HCT116 (cell line): ENCODE results near the gene ADAM10. TPM values are rescaled to one million over a fixed set of nuclear protein-coding genes. Genes with fewer than 3 reads are reported as not detected.

ENCODE experiments used
- ATAC-seq: fragments of 200-7000 bp; cut with Tn5 transposase; 2 replicates; pipeline ENCODE4 v1.9.1; 2020; ENCODE audit warnings: mild to moderate bottlenecking, moderate library complexity
- BruUV-seq: library from RNA; stranded (reverse); fragments of 400-500 nt; replicated peaks from 2 replicates; lab custom pipeline; 2021; lab: Mats Ljungman, UMichigan
- CTCF ChIA-PET: fragments of 300-600 bp; sonication (Branson Sonifier 250); formaldehyde crosslinking; loops from one replicate; lab custom pipeline; 2021; ENCODE audit warnings: antibody characterized with exemption; lab: Charles Lee
- POLR2A ChIA-PET: fragments of 300-600, 350-600 bp; sonication (Branson Sonifier 250); formaldehyde crosslinking; loops from one replicate; lab custom pipeline; 2021; ENCODE audit warnings: antibody characterized with exemption; lab: Charles Lee
- RAD21 ChIA-PET, 2 experiments: fragments of 300-600 bp; sonication (Branson Sonifier 250); formaldehyde crosslinking; loops; one replicate each; lab custom pipeline; 2023; ENCODE audit warnings: low total read pairs in 2 of 2; ENCODE audit not compliant: uncharacterized antibody in 2 of 2, unreplicated experiment in 2 of 2, low non-redundant PET in 1 of 2; lab: Charles Lee
- DNase-seq: peaks from one replicate; pipeline ENCODE4 v3.0.0-alpha.2; 2010; ENCODE audit warnings: low read depth, low spot score
- H2AFZ ChIP-seq: fragments of 200-600 bp; shearing (Covaris generic), sonication (generic); 2 replicates; pipeline ENCODE4 v1.6.1; 2017; ENCODE audit warnings: low read depth, mixed run types, mixed read lengths, antibody characterized with exemption, low read length; ENCODE audit not compliant: poor library complexity, severe bottlenecking
- H3K27ac ChIP-seq: 2 replicates; pipeline ENCODE4 v1.5.1; 2012; ENCODE audit warnings: low read depth, low read length
- H3K27me3 ChIP-seq: fragments of 200-600 bp; sonication (generic); 2 replicates; pipeline ENCODE4 v1.6.1; 2016; ENCODE audit warnings: mixed run types, low read length, mixed read lengths; ENCODE audit not compliant: insufficient read depth
- H3K36me3 ChIP-seq, 2 experiments: fragments of 200-500 bp in 1 of 2; fragments of 200-600 bp in 1 of 2; sonication (Bioruptor generic) in 1 of 2; sonication (generic) in 1 of 2; 2 replicates each; pipeline versions ENCODE4 v1.5.1 to v1.6.1; 2014 to 2016; ENCODE audit warnings: low read length in 2 of 2, inconsistent platforms in 1 of 2, mixed read lengths in 1 of 2, mixed run types in 1 of 2; ENCODE audit not compliant: insufficient read depth in 2 of 2, control insufficient read depth in 1 of 2
- H3K4me1 ChIP-seq, 2 experiments: fragments of 200-600 bp in 1 of 2; sonication (generic) in 1 of 2; 2 replicates each; pipeline versions ENCODE4 v1.5.1 to v1.6.1; 2012 to 2017; ENCODE audit warnings: low read length in 2 of 2, inconsistent platforms in 1 of 2, mild to moderate bottlenecking in 1 of 2, mixed read lengths in 1 of 2, mixed run types in 1 of 2, moderate library complexity in 1 of 2; ENCODE audit not compliant: insufficient read depth in 2 of 2, control insufficient read depth in 1 of 2
- H3K4me2 ChIP-seq: fragments of 200-600 bp; sonication (generic); 2 replicates; pipeline ENCODE4 v1.6.1; 2017; ENCODE audit warnings: mixed run types, low read length, mixed read lengths
- H3K4me3 ChIP-seq, 2 experiments: fragments of 200-600 bp in 1 of 2; sonication (generic) in 1 of 2; replicated peaks in 1 of 2; 2 replicates each; pipeline ENCODE4 v1.5.1; 2011 to 2016; ENCODE audit warnings: low read length in 2 of 2, control low read depth in 1 of 2, low read depth in 1 of 2, mild to moderate bottlenecking in 1 of 2, mixed read lengths in 1 of 2, mixed run types in 1 of 2
- H3K79me2 ChIP-seq: fragments of 200-600 bp; sonication (generic); 2 replicates; pipeline ENCODE4 v1.6.1; 2017; ENCODE audit warnings: mild to moderate bottlenecking, mixed run types, low read length, moderate library complexity, mixed read lengths; ENCODE audit not compliant: insufficient read depth
- H3K9ac ChIP-seq: fragments of 200-600 bp; sonication (generic); 2 replicates; pipeline ENCODE4 v1.6.1; 2016; ENCODE audit warnings: low read length, mixed read lengths
- H3K9me2 ChIP-seq: fragments of 200-600 bp; sonication (generic), shearing (Covaris generic); 2 replicates; pipeline ENCODE4 v1.6.1; 2017; ENCODE audit warnings: mixed run types, mild to moderate bottlenecking, moderate library complexity; ENCODE audit not compliant: insufficient read depth
- H3K9me3 ChIP-seq, 2 experiments: fragments of 200-500 bp in 1 of 2; fragments of 200-600 bp in 1 of 2; sonication (Bioruptor generic) in 1 of 2; sonication (generic) in 1 of 2; 2 replicates each; pipeline ENCODE4 v1.6.1; 2014 to 2017; ENCODE audit warnings: low read length in 2 of 2, mixed read lengths in 2 of 2, inconsistent platforms in 1 of 2, low read depth in 1 of 2, mild to moderate bottlenecking in 1 of 2, mixed run types in 1 of 2, moderate library complexity in 1 of 2; ENCODE audit not compliant: control insufficient read depth in 1 of 2, insufficient read depth in 1 of 2
- H4K20me1 ChIP-seq: fragments of 200-600 bp; sonication (generic), shearing (Covaris generic); 2 replicates; pipeline ENCODE4 v1.6.1; 2017; ENCODE audit warnings: mixed run types, mild to moderate bottlenecking, moderate library complexity; ENCODE audit not compliant: insufficient read depth
- CBX3 ChIP-seq: IDR thresholded peaks from 2 replicates; pipeline ENCODE4 v1.6.1; 2012; ENCODE audit warnings: low read depth
- EGR1 ChIP-seq: IDR thresholded peaks from 2 replicates; pipeline ENCODE4 v1.6.1; 2012; ENCODE audit warnings: low read depth
- EZH2 ChIP-seq: fragments of 200-600 bp; sonication (generic); IDR thresholded peaks from 2 replicates; pipeline ENCODE4 v1.6.1; 2017; ENCODE audit warnings: antibody characterized with exemption, mixed run types
- EZH2phosphoT487 ChIP-seq: fragments of 200-600 bp; IDR thresholded peaks from 2 replicates; pipeline ENCODE4 v1.6.1; 2018; ENCODE audit warnings: antibody characterized with exemption, borderline replicate concordance
- POLR2AphosphoS5 ChIP-seq: IDR thresholded peaks from 2 replicates; pipeline ENCODE4 v1.6.1; 2011; ENCODE audit warnings: mild to moderate bottlenecking, low read depth, low read length, moderate library complexity
- RAD21 ChIP-seq: IDR thresholded peaks from 2 replicates; pipeline ENCODE4 v1.6.1; 2012; ENCODE audit warnings: low read depth, mild to moderate bottlenecking
- SRF ChIP-seq: IDR thresholded peaks from 2 replicates; pipeline ENCODE4 v1.6.1; 2012; ENCODE audit warnings: low read depth
- ZFX ChIP-seq: fragments of 450-650 bp; IDR thresholded peaks from 2 replicates; pipeline ENCODE4 v1.6.1; 2017
- intact Hi-C: fragments of 100-400 bp; cut with micrococcal nuclease; formaldehyde crosslinking; loops from 2 replicates; pipeline ENCODE4 v1.10.0; 2022
- total RNA-seq: library from RNA; stranded (reverse); gene quantifications from one replicate; pipeline ENCODE4 v1.2.1, GENCODE V29; 2021; ENCODE audit not compliant: unreplicated experiment
- TF ChIP-seq, protein P1 (sequence below): IDR thresholded peaks from 2 replicates; pipeline ENCODE4 v1.6.1; 2012
- TF ChIP-seq, protein P2 (sequence below): IDR thresholded peaks from 2 replicates; pipeline ENCODE4 v1.6.1; 2011; ENCODE audit warnings: mild to moderate bottlenecking, low read length, moderate library complexity; ENCODE audit not compliant: insufficient replicate concordance; ENCODE audit errors: extremely low read depth
- TF ChIP-seq, protein P3 (sequence below), 3 experiments: fragments of 200-600 bp in 1 of 3; sonication (generic) in 1 of 3; IDR thresholded peaks in 2 of 3; conservative IDR thresholded peaks in 1 of 3; 2 replicates each; pipeline ENCODE4 v1.5.1; 2012 to 2017; ENCODE audit warnings: low read depth in 2 of 3, low read length in 2 of 3, antibody characterized with exemption in 1 of 3, borderline replicate concordance in 1 of 3, control low read depth in 1 of 3, mild to moderate bottlenecking in 1 of 3, mixed read lengths in 1 of 3, mixed run types in 1 of 3, moderate library complexity in 1 of 3; ENCODE audit not compliant: insufficient read depth in 1 of 3
- TF ChIP-seq, protein P4 (sequence below): IDR thresholded peaks from 2 replicates; pipeline ENCODE4 v1.6.1; 2012; ENCODE audit warnings: low read depth

The ADAM10 gene
- total RNA-seq, 1 experiment from 2014 or later, result 158 TPM

DNA sequence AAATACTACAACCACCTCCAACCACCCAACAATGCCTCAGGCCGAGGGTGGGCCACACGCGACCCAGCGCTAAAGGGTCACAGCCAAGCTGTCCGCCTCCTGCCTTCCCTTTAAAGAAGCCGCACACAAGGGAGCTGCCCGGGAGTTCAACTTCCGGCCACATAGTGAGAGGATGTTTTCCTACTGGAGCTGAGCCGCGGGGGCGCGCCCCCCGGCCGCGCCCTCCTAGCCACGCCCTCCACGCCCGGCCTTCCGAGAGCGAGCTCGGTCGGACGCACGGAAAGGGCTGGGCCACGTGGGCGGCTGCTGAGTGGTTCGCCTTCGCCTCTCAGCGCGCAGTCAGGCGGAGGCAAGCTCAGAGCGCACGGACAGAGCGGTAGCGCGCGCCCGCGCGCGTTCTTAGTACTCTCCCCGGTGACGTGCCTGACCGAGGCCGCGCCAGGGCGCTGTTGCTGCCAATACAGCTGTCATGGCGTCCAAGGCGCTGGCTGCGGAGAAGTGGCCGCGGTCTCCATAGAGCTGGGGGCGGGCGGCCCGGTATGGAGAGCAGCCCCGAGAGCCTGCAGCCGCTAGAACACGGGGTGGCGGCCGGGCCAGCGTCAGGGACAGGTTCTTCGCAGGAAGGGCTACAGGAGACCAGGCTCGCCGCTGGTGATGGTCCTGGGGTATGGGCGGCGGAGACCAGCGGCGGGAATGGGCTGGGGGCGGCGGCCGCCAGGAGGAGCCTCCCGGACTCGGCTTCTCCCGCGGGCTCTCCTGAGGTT lies 21.5 kb upstream of the ADAM10 start, which contains the start of gene MINDY2 (continued):
- no peak for TF ChIP-seq EZH2
- peak; percentile 42; the same call in 1 of the 2 replicates for TF ChIP-seq RAD21
- TF ChIP-seq, protein P1, sequence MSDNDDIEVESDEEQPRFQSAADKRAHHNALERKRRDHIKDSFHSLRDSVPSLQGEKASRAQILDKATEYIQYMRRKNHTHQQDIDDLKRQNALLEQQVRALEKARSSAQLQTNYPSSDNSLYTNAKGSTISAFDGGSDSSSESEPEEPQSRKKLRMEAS, result peak; percentile 97
- TF ChIP-seq EGR1, result peak; percentile 95
- TF ChIP-seq ZFX, result no peak
- TF ChIP-seq POLR2AphosphoS5, result peak; percentile 92

DNA sequence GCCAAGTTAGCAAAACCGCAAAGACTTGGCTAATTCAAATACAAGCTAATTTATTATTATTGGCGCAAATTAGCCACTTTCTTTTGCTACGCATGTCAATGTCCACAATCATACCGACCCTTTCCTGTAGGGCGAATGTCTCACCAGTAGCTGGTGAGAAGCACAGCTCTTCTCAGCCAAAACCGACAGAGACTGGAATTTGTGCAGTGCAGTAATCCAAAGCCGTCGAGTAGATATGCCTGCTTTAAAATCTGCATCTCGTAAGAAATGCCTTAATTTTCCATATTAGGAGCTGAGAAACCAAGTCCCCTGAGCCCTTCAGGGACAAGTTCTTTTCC lies 21.0 kb upstream of the ADAM10 start:
- no peaks in the 10 kb centered on the region for H4K20me1 ChIP-seq
- peaks cover 14 to 18% of the 10 kb centered on the region in 2 experiments for H3K4me1 ChIP-seq
- H3K27ac ChIP-seq, result peak overlapping the region; percentile 92
- no peaks in the 10 kb centered on the region for H3K9me2 ChIP-seq
- ChIA-PET RAD21 (interaction anchor here in 1 of 2 experiments (0.7 kb wide), 1 partner anchor 301 kb away, joined by 3 read pairs; no protein-coding TSS in a partner anchor), POLR2A (interaction anchor here (0.6 to 2.1 kb wide), 10 partner anchors 11 to 330 kb away, joined by 3 to 16 read pairs (median 4); partner anchors contain the start of gene ADAM10), CTCF (interaction anchor here (0.7 to 1.7 kb wide), 9 partner anchors 9 to 542 kb away, joined by 3 to 10 read pairs (median 4); partner anchors contain the start of gene ADAM10)
- ATAC-seq (peak; percentile 17), DNase-seq (no peak)
- H2AFZ ChIP-seq, result peak overlapping the region; percentile 49
- no peaks in the 10 kb centered on the region; a peak in 1 of 4 replicates for H3K9me3 ChIP-seq
- peak overlapping the region; percentile 96 for H3K4me2 ChIP-seq
- TF ChIP-seq EZH2 (no peak), CBX3 (no peak), EGR1 (no peak), EZH2phosphoT487 (no peak), SRF (0 out of 2 replicates have a peak, but pooled peaks have one; percentile 55)
- TF ChIP-seq, protein P2, sequence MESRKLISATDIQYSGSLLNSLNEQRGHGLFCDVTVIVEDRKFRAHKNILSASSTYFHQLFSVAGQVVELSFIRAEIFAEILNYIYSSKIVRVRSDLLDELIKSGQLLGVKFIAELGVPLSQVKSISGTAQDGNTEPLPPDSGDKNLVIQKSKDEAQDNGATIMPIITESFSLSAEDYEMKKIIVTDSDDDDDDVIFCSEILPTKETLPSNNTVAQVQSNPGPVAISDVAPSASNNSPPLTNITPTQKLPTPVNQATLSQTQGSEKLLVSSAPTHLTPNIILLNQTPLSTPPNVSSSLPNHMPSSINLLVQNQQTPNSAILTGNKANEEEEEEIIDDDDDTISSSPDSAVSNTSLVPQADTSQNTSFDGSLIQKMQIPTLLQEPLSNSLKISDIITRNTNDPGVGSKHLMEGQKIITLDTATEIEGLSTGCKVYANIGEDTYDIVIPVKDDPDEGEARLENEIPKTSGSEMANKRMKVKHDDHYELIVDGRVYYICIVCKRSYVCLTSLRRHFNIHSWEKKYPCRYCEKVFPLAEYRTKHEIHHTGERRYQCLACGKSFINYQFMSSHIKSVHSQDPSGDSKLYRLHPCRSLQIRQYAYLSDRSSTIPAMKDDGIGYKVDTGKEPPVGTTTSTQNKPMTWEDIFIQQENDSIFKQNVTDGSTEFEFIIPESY, result no peak
- TF ChIP-seq, protein P3, sequence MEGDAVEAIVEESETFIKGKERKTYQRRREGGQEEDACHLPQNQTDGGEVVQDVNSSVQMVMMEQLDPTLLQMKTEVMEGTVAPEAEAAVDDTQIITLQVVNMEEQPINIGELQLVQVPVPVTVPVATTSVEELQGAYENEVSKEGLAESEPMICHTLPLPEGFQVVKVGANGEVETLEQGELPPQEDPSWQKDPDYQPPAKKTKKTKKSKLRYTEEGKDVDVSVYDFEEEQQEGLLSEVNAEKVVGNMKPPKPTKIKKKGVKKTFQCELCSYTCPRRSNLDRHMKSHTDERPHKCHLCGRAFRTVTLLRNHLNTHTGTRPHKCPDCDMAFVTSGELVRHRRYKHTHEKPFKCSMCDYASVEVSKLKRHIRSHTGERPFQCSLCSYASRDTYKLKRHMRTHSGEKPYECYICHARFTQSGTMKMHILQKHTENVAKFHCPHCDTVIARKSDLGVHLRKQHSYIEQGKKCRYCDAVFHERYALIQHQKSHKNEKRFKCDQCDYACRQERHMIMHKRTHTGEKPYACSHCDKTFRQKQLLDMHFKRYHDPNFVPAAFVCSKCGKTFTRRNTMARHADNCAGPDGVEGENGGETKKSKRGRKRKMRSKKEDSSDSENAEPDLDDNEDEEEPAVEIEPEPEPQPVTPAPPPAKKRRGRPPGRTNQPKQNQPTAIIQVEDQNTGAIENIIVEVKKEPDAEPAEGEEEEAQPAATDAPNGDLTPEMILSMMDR (IDR thresholded peaks at IDR 0.05 in 2 of 3, conservative IDR thresholded peaks at IDR 0.05 in 1 of 3; ENCODE audit: borderline replicate concordance in 1 of 3, insufficient read depth in 1 of 3, low read depth in 2 of 3, low read length in 2 of 3), result no peak
- TF ChIP-seq, protein P4, sequence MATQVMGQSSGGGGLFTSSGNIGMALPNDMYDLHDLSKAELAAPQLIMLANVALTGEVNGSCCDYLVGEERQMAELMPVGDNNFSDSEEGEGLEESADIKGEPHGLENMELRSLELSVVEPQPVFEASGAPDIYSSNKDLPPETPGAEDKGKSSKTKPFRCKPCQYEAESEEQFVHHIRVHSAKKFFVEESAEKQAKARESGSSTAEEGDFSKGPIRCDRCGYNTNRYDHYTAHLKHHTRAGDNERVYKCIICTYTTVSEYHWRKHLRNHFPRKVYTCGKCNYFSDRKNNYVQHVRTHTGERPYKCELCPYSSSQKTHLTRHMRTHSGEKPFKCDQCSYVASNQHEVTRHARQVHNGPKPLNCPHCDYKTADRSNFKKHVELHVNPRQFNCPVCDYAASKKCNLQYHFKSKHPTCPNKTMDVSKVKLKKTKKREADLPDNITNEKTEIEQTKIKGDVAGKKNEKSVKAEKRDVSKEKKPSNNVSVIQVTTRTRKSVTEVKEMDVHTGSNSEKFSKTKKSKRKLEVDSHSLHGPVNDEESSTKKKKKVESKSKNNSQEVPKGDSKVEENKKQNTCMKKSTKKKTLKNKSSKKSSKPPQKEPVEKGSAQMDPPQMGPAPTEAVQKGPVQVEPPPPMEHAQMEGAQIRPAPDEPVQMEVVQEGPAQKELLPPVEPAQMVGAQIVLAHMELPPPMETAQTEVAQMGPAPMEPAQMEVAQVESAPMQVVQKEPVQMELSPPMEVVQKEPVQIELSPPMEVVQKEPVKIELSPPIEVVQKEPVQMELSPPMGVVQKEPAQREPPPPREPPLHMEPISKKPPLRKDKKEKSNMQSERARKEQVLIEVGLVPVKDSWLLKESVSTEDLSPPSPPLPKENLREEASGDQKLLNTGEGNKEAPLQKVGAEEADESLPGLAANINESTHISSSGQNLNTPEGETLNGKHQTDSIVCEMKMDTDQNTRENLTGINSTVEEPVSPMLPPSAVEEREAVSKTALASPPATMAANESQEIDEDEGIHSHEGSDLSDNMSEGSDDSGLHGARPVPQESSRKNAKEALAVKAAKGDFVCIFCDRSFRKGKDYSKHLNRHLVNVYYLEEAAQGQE, result no peak
- BruUV-seq, result TSS peak; percentile 89
- no peaks in the 10 kb centered on the region for H3K27me3 ChIP-seq
- H3K79me2 ChIP-seq, result peaks cover 38% of the 10 kb centered on the region
- peak overlapping the region; percentile 86 for H3K9ac ChIP-seq
- peak overlapping the region; percentile 42 to 94 for H3K4me3 ChIP-seq
- H3K36me3 ChIP-seq, result no peaks in the 10 kb centered on the region
- intact Hi-C loops, result loop anchor here (2.0 to 5.0 kb wide), 3 partner anchors 96 to 333 kb away; partner anchors contain the start of gene SLTM
